ENCODE measurements around the gene IGF2R.

DNA sequence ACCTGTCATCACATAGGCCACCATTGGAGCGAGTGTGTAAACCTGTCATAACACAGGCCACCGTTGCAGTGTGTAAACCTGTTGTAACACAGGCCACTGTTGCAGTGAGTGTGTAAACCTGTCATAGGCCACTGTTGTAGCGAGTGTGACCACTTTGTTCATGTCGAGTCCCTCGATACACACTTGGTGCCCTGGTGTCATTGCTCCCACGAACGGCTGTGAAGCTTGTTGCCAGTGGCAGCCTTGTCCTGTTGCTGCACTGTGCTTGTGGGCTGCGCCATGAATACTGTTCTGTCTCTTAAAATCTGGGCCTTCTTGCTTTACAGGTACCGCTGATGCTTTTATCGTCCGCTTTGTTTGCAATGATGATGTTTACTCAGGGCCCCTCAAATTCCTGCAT, 91.3 kb downstream of the IGF2R start:
- TF ChIP-seq EZH2phosphoT487 (IDR thresholded peaks at IDR 0.05; ENCODE audit: insufficient read depth, low read depth) (no peak), EZH2 (IDR thresholded peaks at IDR 0.05; ENCODE audit: insufficient read depth, poor library complexity, severe bottlenecking) (no peak)
